ENCODE measurements around the gene TNRC6B. TPM values are rescaled to one million over a fixed set of nuclear protein-coding genes. Genes with fewer than 3 reads are reported as not detected.

The TNRC6B gene
- total and polyA plus RNA-seq, 2 of the 13 experiments (the other 11 are each of a cell fraction or from before 2014, with no cell fraction given): 8.9 to 13.2 TPM

DNA sequence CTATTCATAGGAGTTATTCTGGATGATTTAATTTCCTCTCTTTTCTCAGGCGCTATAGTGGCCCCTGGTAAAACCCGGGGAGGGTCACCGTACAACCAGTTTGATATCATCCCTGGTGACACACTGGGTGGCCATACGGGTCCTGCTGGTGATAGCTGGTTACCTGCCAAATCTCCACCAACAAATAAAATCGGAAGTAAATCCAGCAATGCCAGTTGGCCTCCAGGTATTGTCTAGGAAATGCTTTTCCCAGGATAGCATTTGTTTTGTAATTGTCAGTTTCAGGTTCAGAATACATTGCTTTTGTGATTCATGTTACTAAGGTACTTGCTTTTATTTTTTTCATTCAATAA, 133.0 kb downstream of the TNRC6B start:
- WGBS (ENCODE audit: low lambda C conversion rate): 98% methylated on average over 5 of the region's 5 CpGs
- intact Hi-C loops (cut with micrococcal nuclease; ENCODE audit: unreplicated experiment) (no loop called here), in situ Hi-C loops (cut with HindIII; ENCODE audit: extremely low pct_ligation_motif_present, low pct_unique_long_range_greater_than_20kb) (no loop called here)
- no peak overlapping the region for H2AFZ ChIP-seq (ENCODE audit: low read length)
- no peaks in the 10 kb centered on the region for H3K27me3 ChIP-seq (ENCODE audit: control insufficient read depth in 1 of 2, insufficient read depth in 2 of 2, low read length in 2 of 2)
- no peak overlapping the region for H3K4me3 ChIP-seq (replicated peaks in 1 of 3; ENCODE audit: insufficient read depth in 1 of 3, low read depth in 2 of 3, low read length in 3 of 3)
- no peaks in the 10 kb centered on the region for H4K20me1 ChIP-seq (ENCODE audit: insufficient read depth, low read length)
- H3K27ac ChIP-seq (ENCODE audit: extremely low read length, insufficient read depth, low read length): no peak overlapping the region
- no peaks in the 10 kb centered on the region for H3K4me1 ChIP-seq (ENCODE audit: insufficient read depth, low read length)
- POLR2A ChIA-PET: no interaction called here
- no peak for ATAC-seq
- H3K4me2 ChIP-seq (ENCODE audit: low read depth, low read length): no peak overlapping the region
- no peaks in the 10 kb centered on the region for H3K79me2 ChIP-seq (ENCODE audit: insufficient read depth, low read length)
- DNase-seq (ENCODE audit: low spot score): no peak
- FAIRE-seq: no peak
- H3K36me3 ChIP-seq (replicated peaks in 1 of 2; ENCODE audit: control insufficient read depth in 1 of 2, insufficient read depth in 2 of 2, low read length in 2 of 2): peaks cover 24 to 80% of the 10 kb centered on the region in 2 experiments
- no peak overlapping the region for H3K9ac ChIP-seq (ENCODE audit: insufficient read depth, low read depth, low read length)
- H3K9me3 ChIP-seq (ENCODE audit: low read length): no peaks in the 10 kb centered on the region
- BruUV-seq (replicated peaks): no TSS peak
- CTCF ChIA-PET (ENCODE audit: low intra/inter-chr PET ratio, low total read pairs): no interaction called here
- TF ChIP-seq MIER2 (CRISPR knock-in tag; IDR thresholded peaks at IDR 0.05): no peak
- no peak for TF ChIP-seq ZMYM4 (CRISPR knock-in tag; IDR thresholded peaks at IDR 0.05)
- TF ChIP-seq, protein P1, sequence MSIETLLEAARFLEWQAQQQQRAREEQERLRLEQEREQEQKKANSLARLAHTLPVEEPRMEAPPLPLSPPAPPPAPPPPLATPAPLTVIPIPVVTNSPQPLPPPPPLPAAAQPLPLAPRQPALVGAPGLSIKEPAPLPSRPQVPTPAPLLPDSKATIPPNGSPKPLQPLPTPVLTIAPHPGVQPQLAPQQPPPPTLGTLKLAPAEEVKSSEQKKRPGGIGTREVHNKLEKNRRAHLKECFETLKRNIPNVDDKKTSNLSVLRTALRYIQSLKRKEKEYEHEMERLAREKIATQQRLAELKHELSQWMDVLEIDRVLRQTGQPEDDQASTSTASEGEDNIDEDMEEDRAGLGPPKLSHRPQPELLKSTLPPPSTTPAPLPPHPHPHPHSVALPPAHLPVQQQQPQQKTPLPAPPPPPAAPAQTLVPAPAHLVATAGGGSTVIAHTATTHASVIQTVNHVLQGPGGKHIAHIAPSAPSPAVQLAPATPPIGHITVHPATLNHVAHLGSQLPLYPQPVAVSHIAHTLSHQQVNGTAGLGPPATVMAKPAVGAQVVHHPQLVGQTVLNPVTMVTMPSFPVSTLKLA (IDR thresholded peaks at IDR 0.05): no peak
- TF ChIP-seq REXO4 (CRISPR knock-in tag; IDR thresholded peaks at IDR 0.05; ENCODE audit: borderline replicate concordance): no peak
- TF ChIP-seq, protein P2, sequence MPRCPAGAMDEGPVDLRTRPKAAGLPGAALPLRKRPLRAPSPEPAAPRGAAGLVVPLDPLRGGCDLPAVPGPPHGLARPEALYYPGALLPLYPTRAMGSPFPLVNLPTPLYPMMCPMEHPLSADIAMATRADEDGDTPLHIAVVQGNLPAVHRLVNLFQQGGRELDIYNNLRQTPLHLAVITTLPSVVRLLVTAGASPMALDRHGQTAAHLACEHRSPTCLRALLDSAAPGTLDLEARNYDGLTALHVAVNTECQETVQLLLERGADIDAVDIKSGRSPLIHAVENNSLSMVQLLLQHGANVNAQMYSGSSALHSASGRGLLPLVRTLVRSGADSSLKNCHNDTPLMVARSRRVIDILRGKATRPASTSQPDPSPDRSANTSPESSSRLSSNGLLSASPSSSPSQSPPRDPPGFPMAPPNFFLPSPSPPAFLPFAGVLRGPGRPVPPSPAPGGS (CRISPR knock-in tag; IDR thresholded peaks at IDR 0.05): no peak
- TF ChIP-seq, protein P3, sequence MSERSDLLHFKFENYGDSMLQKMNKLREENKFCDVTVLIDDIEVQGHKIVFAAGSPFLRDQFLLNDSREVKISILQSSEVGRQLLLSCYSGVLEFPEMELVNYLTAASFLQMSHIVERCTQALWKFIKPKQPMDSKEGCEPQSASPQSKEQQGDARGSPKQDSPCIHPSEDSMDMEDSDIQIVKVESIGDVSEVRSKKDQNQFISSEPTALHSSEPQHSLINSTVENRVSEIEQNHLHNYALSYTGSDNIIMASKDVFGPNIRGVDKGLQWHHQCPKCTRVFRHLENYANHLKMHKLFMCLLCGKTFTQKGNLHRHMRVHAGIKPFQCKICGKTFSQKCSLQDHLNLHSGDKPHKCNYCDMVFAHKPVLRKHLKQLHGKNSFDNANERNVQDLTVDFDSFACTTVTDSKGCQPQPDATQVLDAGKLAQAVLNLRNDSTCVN (CRISPR knock-in tag; IDR thresholded peaks at IDR 0.05; ENCODE audit: borderline replicate concordance): no peak
- TF ChIP-seq ZNF577 (CRISPR knock-in tag; IDR thresholded peaks at IDR 0.05; ENCODE audit: borderline replicate concordance, low read depth): no peak
- TF ChIP-seq RBM39 (IDR thresholded peaks at IDR 0.05; ENCODE audit: low read depth, low read length, poor library complexity, severe bottlenecking): no peak
- no peak for TF ChIP-seq FOXP1 (IDR thresholded peaks at IDR 0.05)
- no peak for TF ChIP-seq FOXP1 (CRISPR knock-in tag; IDR thresholded peaks at IDR 0.05)
- TF ChIP-seq, protein P4, sequence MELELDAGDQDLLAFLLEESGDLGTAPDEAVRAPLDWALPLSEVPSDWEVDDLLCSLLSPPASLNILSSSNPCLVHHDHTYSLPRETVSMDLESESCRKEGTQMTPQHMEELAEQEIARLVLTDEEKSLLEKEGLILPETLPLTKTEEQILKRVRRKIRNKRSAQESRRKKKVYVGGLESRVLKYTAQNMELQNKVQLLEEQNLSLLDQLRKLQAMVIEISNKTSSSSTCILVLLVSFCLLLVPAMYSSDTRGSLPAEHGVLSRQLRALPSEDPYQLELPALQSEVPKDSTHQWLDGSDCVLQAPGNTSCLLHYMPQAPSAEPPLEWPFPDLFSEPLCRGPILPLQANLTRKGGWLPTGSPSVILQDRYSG (CRISPR knock-in tag; IDR thresholded peaks at IDR 0.05): no peak
- TF ChIP-seq, protein P5, sequence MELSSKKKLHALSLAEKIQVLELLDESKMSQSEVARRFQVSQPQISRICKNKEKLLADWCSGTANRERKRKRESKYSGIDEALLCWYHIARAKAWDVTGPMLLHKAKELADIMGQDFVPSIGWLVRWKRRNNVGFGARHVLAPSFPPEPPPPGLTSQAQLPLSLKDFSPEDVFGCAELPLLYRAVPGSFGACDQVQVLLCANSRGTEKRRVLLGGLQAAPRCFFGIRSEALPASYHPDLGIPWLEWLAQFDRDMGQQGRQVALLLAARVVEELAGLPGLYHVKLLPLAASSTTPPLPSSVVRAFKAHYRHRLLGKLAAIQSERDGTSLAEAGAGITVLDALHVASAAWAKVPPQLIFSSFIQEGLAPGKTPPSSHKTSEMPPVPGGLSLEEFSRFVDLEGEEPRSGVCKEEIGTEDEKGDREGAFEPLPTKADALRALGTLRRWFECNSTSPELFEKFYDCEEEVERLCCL (CRISPR knock-in tag; IDR thresholded peaks at IDR 0.05; ENCODE audit: borderline replicate concordance): no peak
- no peak for TF ChIP-seq TEAD2 (CRISPR knock-in tag; IDR thresholded peaks at IDR 0.05)
- TF ChIP-seq, protein P6, sequence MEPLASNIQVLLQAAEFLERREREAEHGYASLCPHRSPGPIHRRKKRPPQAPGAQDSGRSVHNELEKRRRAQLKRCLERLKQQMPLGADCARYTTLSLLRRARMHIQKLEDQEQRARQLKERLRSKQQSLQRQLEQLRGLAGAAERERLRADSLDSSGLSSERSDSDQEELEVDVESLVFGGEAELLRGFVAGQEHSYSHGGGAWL (CRISPR knock-in tag; IDR thresholded peaks at IDR 0.05): no peak
- TF ChIP-seq, protein P7, sequence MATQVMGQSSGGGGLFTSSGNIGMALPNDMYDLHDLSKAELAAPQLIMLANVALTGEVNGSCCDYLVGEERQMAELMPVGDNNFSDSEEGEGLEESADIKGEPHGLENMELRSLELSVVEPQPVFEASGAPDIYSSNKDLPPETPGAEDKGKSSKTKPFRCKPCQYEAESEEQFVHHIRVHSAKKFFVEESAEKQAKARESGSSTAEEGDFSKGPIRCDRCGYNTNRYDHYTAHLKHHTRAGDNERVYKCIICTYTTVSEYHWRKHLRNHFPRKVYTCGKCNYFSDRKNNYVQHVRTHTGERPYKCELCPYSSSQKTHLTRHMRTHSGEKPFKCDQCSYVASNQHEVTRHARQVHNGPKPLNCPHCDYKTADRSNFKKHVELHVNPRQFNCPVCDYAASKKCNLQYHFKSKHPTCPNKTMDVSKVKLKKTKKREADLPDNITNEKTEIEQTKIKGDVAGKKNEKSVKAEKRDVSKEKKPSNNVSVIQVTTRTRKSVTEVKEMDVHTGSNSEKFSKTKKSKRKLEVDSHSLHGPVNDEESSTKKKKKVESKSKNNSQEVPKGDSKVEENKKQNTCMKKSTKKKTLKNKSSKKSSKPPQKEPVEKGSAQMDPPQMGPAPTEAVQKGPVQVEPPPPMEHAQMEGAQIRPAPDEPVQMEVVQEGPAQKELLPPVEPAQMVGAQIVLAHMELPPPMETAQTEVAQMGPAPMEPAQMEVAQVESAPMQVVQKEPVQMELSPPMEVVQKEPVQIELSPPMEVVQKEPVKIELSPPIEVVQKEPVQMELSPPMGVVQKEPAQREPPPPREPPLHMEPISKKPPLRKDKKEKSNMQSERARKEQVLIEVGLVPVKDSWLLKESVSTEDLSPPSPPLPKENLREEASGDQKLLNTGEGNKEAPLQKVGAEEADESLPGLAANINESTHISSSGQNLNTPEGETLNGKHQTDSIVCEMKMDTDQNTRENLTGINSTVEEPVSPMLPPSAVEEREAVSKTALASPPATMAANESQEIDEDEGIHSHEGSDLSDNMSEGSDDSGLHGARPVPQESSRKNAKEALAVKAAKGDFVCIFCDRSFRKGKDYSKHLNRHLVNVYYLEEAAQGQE (IDR thresholded peaks at IDR 0.05; ENCODE audit: borderline replicate concordance in 1 of 2, low read depth in 1 of 2, low read length in 2 of 2): no peak
